Measurements from ENCODE around the gene E2F4. TPM values are rescaled to one million over a fixed set of nuclear protein-coding genes. Genes with fewer than 3 reads are reported as not detected.

Gene E2F4
- total and polyA plus RNA-seq, 7 donors: 22.6 to 106 (median 46.6) TPM

DNA sequence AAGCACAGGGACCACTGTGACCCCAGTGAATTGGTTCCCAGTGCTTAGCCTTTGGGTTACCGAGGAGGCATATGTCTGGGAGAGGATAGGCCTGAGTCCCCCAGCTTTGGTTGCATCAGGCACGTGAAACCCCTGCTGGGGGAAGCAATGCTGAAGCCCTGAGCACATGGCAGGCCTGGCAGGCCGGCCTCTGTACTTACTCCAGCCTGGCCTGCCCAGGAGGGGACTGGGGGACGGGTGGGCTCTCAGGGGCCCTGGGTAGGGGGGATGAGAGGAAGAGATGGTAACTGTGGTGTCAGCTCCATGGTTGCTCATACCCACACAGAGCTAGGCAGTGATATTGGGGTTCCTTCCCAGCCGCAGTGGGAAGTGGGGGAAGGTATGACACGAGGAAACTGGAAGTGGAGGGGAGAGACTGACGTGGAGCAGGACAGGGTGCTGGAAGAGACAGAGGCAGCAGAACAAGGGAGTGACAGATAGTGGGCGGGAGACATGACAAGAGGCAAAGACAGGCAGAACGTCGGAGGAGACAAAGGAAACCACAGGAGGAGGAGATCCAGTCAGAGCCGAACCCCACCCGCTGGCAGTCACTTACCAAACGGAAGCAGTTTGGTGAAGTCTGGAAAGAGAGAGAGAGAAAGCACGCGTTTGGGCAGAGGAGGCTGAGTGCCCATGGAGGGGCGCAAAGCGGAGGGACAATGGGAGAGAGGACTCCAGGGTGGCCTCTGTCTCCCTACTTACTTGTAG, 44.0 kb downstream of the E2F4 start:
- intact Hi-C loops (cut with DNase I): no loop called here
- TF ChIP-seq, protein P1, sequence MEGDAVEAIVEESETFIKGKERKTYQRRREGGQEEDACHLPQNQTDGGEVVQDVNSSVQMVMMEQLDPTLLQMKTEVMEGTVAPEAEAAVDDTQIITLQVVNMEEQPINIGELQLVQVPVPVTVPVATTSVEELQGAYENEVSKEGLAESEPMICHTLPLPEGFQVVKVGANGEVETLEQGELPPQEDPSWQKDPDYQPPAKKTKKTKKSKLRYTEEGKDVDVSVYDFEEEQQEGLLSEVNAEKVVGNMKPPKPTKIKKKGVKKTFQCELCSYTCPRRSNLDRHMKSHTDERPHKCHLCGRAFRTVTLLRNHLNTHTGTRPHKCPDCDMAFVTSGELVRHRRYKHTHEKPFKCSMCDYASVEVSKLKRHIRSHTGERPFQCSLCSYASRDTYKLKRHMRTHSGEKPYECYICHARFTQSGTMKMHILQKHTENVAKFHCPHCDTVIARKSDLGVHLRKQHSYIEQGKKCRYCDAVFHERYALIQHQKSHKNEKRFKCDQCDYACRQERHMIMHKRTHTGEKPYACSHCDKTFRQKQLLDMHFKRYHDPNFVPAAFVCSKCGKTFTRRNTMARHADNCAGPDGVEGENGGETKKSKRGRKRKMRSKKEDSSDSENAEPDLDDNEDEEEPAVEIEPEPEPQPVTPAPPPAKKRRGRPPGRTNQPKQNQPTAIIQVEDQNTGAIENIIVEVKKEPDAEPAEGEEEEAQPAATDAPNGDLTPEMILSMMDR (IDR thresholded peaks at IDR 0.05): no peak
- peaks cover 5 to 86% of the 10 kb centered on the region in 2 donors for H3K36me3 ChIP-seq (ENCODE audit: insufficient read depth in 1 of 2, low read depth in 1 of 2)
- H3K4me3 ChIP-seq: no peak overlapping the region
- peak overlapping the region; percentile 23 for H3K27ac ChIP-seq
- no peak for ATAC-seq
- WGBS, 3 donors: 86 to 92% (median 88%) methylated on average over 17 of the region's 17 CpGs
- no peak for DNase-seq
- H3K27me3 ChIP-seq (ENCODE audit: insufficient read depth in 3 of 3, low read length in 2 of 3): no peaks in the 10 kb centered on the region
- H3K9me3 ChIP-seq: no peaks in the 10 kb centered on the region
- H3K4me1 ChIP-seq: peaks cover 27% of the 10 kb centered on the region

- Histone ChIP-seq H3K4me3 (no peak overlapping the region), H3K9me3 (no peaks in the 10 kb centered on the region), H3K36me3 (ENCODE audit: insufficient read depth in 1 of 2, low read depth in 1 of 2) (peaks cover 3 to 79% of the 10 kb centered on the region in 2 donors), H3K27me3 (ENCODE audit: insufficient read depth in 3 of 3, low read length in 2 of 3) (no peaks in the 10 kb centered on the region), H3K27ac (peak overlapping the region; percentile 36), H3K4me1 (peaks cover 34% of the 10 kb centered on the region)
- ATAC-seq (peak; percentile 38 to 74 (median 66)), DNase-seq (peak; percentile 73 to 92)
- intact Hi-C loops (cut with DNase I): no loop called here
- WGBS, 3 donors: 73 to 82% (median 78%) methylated on average over 45 to 50 of the region's 50 CpGs
- TF ChIP-seq, protein P1 (IDR thresholded peaks at IDR 0.05): no peak
These were observed 44.8 kb downstream of the E2F4 start for GRCh38 chr16:67236563-67237395.

GRCh38 chr16:67237396-67238277, 45.7 kb downstream of the E2F4 start:
- Histone ChIP-seq H3K9me3 (no peaks in the 10 kb centered on the region), H3K36me3 (ENCODE audit: insufficient read depth in 1 of 2, low read depth in 1 of 2) (peaks cover 2 to 72% of the 10 kb centered on the region in 2 donors), H3K27me3 (ENCODE audit: insufficient read depth in 3 of 3, low read length in 2 of 3) (no peaks in the 10 kb centered on the region), H3K27ac (peak overlapping the region; percentile 36), H3K4me3 (no peak overlapping the region), H3K4me1 (peaks cover 43% of the 10 kb centered on the region)
- intact Hi-C loops (cut with DNase I): no loop called here
- ATAC-seq: no peak
- TF ChIP-seq, protein P1 (IDR thresholded peaks at IDR 0.05): no peak
- 71 to 81% (median 76%) methylated on average over 16 of the region's 16 CpGs for WGBS, 3 donors
- DNase-seq: peak in 1 of 2 donors; percentile 45

- intact Hi-C loops (cut with DNase I): no loop called here
- DNase-seq: no peak
- H3K9me3 ChIP-seq: no peaks in the 10 kb centered on the region
- ATAC-seq: no peak
- peak overlapping the region; percentile 99 for H3K27ac ChIP-seq
- H3K27me3 ChIP-seq (ENCODE audit: insufficient read depth in 3 of 3, low read length in 2 of 3): no peaks in the 10 kb centered on the region
- TF ChIP-seq, protein P1 (IDR thresholded peaks at IDR 0.05): no peak
- H3K4me1 ChIP-seq: peaks cover 49% of the 10 kb centered on the region
- WGBS, 3 donors: 92 to 98% (median 98%) methylated on average over 3 of the region's 3 CpGs
- no peak overlapping the region for H3K4me3 ChIP-seq
- peaks cover 2 to 66% of the 10 kb centered on the region in 2 donors for H3K36me3 ChIP-seq (ENCODE audit: insufficient read depth in 1 of 2, low read depth in 1 of 2)
These were observed 46.3 kb downstream of the E2F4 start for GRCh38 chr16:67238278-67238575.
